A549 treated with dexamethasone at 1 μM for 4 hours (cell line): ENCODE results near the gene GID8. TPM values are rescaled to one million over a fixed set of nuclear protein-coding genes. Genes with fewer than 3 reads are reported as not detected.

Source experiments
- total RNA-seq: library from RNA; stranded (reverse); fragments of 200-300 nt; extraction: Qiagen RNA extraction; gene quantifications from 5 replicates; pipeline ENCODE4 v1.2.3, GENCODE V29; 2022

The GID8 gene
- 20.6 to 25.0 TPM (median 22.6 TPM) in 5 replicates for total RNA-seq

GRCh38 chr20:62938105-62938888 lies at the start of gene GID8:
TSS of gene GID8 (plus strand) at chr20:62938147. CDS start at chr20:62941503, 3,356 bp downstream.

GRCh38 chr20:62926229-62927127 lies 11.5 kb upstream of the GID8 start, which contains the start of gene DIDO1:
TSS of gene DIDO1 (minus strand) at chr20:62926505.

GRCh38 chr20:62952373-62952967 lies 14.5 kb downstream of the GID8 start, which contains the start of gene SLC17A9:
TSS of gene SLC17A9 (plus strand) at chr20:62952709. CDS start at chr20:62952831, 122 bp downstream.

Other genes starting within 250 kb of the GID8 start
- gene NTSR1, start 229.3 kb upstream of the GID8 start, total RNA-seq: 0.03 to 0.14 TPM (median 0.07 TPM) in 5 replicates
- 19.6 to 22.7 TPM (median 22.3 TPM) in 5 replicates for gene MRGBP, start 141.7 kb upstream of the GID8 start, total RNA-seq
- 37.7 to 49.8 TPM (median 42.9 TPM) in 5 replicates for gene OGFR, start 133.3 kb upstream of the GID8 start, total RNA-seq
- 0.41 to 0.74 TPM (median 0.60 TPM) in 5 replicates for gene COL9A3, start 121.1 kb upstream of the GID8 start, total RNA-seq
- gene TCFL5, start 76.3 kb upstream of the GID8 start, total RNA-seq: 3.6 to 4.3 TPM (median 3.8 TPM) in 5 replicates
- gene DIDO1, start 11.6 kb upstream of the GID8 start, total RNA-seq: 18.1 to 30.1 TPM (median 26.9 TPM) in 5 replicates
- gene SLC17A9, start 14.6 kb downstream of the GID8 start, total RNA-seq: 0.04 to 0.18 TPM (median 0.08 TPM) in 5 replicates
- 0.12 TPM in 1 of 5 replicates, not detected in the others for gene BHLHE23, start 68.8 kb downstream of the GID8 start, total RNA-seq